Cerebellar cortex (tissue), 1 donor: ENCODE measurements around the gene LCLAT1.
"Not testable (repeated sequence)": the region's sequence is repeated elsewhere in the genome, so short reads cannot be mapped to it uniquely, and the experiment has no call there.

Experiments
- DNase-seq: peaks from one replicate; pipeline ENCODE4 v3.0.0-alpha.2; 2015; ENCODE audit warnings: low spot score

LCLAT1 gene

DNA sequence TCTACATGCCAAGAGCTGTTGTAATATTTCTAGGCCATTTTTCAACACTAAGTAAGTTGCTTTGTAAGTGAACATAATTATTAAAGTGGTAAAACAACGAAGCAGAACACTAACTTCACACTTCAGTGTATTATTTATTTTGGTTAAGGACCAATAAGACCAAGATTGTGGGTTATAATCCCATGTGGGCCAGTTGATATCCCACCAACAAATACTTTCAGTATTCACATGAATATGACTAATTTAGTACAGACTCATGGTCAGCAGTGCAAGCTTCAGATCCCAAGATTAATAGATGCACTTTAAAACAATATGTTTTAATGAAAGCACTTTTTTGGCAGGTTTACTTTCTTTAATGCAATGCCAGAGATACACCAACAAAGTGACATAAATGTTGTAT lies 154.3 kb downstream of the LCLAT1 start:
- DNase-seq, result no peak

DNA sequence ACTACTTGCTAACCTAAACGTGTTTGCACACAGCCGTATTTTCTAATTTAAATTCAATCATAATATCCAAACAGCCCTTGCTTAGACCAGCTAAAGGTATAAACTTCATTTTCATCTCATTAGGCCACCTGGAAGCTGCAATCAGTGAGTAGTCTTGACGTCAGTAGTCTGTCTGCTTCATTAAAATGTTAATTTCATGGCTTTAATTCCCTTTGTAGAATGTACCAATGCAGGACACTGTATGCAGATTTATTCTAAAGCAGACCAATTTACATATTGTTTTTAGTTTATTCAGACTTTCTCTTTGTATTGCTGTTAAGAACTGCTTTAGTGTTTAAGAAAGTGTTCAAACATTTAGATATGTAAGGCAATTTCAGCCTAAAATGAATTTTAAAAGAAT lies 158.2 kb downstream of the LCLAT1 start:
- DNase-seq, result no peak

DNA sequence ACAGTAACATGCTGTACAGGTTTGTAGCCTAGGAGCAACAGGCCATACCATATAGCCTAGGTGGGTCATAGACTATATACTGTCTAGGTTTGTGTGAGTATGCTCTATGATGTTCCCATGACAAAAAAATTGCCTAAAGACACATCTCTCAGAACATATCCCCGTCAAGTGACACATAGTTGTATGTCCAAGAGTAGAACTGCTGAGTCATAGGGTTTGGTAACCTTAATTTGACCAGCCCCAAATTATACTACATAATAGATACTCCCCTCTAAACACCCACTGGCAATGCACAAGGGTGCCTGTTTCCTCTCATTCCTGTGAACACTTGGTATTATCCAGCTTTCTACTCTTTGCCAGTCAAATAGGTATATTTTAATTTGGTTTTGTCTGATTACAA lies 161.6 kb downstream of the LCLAT1 start:
- DNase-seq, result no peak

DNA sequence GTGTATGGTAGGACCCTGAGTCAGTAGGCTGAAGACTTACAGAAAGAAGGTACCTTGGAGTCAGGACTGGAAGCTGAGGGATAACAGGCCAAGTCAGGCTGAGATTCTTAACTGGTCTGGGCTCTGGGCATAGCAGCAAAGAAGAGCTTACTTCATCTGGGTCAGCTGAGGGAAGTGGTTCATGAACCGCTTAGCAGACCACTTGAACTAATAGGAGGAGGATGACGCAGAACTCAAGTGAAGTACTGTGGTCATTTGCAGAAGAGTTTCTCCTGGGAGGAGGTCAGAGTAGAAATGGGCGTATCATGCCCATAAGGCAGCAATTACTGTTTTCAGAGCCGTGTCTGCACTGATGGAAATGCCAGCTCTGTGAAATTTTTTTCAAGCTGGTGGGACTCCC lies 164.5 kb downstream of the LCLAT1 start:
- no peak for DNase-seq

DNA sequence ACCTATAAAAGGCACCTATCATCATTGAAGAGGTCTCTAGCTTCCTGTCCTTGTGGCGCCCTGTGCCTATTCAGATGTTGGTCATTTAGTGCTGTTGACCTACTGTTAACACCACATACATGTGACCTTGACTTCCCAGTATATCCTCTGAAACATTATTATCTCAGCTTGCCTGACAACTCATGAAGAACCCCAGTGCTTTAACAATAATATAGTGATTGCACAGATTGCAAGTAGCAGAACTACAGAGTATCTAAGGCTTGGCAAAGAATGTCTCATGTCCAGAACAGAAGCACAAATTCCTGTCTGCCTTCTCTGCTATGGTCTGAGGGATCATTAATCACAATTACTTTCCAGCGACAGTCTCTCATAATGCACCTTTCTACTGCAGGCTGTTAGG lies 165.3 kb downstream of the LCLAT1 start:
- DNase-seq, result no peak

DNA sequence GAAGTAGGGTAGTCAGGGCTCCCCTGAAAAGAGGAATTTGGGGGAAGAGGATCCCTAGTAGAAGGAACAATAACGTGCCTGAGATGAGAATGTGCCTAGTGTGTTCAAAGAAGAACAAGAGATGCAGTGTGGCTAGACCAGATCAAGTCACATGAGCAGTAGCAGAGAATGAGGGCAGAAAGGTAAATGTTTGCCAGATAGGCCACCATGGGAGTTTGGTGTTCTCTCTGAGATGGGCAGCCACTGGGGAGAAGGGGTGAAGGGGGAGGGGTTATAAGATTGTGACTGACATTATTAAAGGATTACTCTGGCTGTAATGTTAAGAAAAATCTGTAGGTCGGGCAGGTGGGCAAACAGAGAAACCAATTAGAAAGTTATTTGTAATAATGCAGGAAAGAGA lies 166.0 kb downstream of the LCLAT1 start:
- no peak for DNase-seq

DNA sequence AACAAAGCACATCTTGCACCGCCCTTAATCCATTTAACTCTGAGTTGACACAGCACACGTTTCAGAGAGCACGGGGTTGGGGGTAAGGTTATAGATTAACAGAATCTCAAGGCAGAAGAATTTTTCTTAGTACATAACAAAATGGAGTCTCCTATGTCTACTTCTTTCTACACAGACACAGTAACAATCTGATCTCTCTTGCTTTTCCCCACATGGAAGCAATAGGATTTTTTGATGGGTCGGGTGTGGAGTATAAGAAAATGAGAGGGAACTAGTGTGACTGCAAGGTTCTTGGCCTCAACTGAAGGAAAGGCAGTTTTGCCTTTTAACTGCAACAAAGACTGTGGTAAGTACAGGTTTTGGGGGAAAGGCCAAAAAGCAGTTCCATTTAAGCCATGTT lies 167.2 kb downstream of the LCLAT1 start:
- not testable (repeated sequence) for DNase-seq

DNA sequence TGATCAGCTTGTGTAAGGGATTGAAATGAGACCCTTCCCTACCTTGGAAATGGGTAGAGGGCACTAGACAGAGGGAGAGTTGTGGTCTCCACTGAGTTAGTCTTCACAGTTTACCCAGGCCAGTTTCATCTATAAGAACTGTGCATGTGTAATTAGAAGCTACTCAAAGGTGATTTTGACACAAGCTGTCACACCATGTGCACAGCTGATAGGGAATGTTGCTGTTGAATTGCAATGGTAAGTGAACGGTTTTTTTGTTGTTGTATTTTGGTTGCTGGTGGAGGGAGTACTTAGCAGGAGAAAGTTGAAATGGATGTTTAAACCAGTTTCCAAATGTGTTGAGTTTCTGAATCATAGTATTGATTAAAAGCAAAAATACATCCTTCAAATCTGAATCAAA lies 168.9 kb downstream of the LCLAT1 start:
- no peak for DNase-seq

DNA sequence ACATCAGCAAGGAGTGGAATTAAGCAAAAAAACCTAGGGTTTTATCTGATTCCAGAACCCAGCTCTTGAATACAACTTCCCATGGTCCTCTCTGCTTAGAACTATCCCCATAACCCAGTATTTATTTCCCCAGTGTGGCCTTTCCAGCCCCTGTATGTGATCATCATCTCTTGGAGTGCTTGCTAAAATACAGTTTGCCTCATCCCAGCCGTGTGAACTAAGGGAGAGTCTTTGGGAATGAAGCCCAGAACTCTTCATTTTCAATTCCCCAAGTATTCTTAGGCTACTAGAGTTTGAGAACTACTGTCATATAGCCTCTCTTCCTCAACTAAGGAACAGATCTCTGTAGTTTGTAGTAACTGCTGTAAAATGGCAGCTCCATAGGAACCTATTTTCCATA lies 173.1 kb downstream of the LCLAT1 start:
- DNase-seq, result no peak

DNA sequence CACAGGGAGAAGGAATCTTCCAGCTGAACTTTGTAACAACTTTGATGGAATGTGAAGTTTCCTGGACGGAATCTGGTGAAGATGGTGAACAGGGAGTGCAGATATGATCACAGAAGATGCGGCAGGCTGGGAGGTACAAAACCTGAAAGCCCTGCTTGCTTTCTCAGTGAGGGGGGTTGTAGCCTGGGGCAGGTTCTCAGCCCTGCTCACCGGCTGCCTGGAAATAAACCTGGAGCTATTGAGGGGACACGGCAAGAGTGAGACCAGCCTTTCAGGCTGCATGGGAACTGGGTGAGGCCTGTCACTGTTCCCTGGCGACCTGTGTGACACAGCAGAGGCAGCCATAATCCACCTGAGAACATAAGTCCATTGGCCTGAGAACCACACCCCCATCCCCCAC lies 174.8 kb downstream of the LCLAT1 start:
- DNase-seq, result no peak

DNA sequence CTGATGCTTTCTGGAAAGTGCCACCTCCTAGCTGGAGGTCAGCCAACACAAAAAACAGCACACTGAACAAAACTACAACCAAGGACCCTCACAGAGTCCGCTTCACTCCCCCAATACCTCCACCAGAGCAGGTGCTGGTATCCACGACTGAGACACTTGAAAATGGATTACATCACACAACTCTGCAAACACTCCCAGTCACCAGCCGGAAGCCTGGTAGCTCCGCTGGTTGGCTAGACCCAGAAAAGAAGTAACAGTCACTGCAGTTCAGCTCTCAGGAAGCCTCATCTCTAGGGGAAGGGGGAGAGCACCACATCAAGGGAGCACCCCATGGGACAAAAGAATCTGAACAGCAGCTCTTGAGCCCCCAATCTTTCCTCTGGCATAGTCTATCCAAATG lies 175.4 kb downstream of the LCLAT1 start:
- no peak for DNase-seq

DNA sequence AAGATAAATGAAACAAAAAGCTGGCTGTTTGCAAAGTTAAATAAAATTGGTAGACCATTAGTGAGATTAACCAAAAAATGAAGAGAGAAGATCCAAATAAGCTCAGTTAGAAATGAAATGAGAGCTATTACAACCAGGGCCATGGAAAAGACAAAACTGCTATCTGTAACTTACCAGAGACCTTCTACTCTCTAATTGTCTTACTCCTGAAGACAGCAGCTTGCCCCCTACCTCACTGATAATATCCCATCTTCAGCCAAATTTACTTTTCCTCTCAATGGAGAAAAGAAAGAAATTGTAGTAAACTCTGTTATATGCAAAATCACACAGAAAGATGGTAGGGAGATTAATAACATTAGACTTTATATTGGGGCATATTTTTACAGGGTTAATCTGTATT lies 178.2 kb downstream of the LCLAT1 start:
- no peak for DNase-seq

DNA sequence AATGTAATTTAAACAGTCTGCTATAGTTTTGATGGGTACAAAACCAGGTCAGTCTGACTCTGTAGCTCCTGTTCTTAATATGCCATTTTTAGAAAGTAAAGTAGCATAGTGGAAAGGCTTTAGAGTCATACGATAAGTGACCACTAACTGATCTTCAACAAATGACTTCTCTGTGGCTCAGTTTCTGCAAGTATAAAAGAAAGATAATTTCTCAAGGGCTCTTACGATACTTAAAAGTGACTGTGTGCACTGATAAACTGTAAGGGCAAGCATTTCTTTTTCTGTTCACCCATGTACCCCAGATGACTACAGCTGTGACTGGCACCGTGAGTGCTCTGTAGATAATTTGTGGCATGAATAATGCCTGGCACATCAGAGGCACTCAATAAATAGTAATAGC lies 178.7 kb downstream of the LCLAT1 start:
- no peak for DNase-seq

DNA sequence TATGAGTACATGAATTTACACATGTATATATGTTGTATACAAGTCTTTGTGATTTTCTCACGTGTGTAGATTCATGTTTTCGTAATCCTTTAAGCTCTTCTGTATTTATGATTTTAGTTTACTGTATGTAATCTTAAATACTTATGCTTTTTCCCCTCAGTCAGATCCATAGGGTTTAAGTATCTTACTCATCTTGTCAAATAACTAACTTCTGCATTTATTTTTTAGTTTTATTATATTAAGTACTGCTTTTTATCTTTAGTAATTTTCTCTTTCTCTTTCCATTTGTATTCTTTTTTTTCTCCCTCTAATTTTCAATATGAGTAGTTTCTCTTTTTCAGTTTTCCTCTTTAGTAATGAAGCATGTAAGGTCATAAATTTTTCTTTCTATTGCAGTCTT lies 179.4 kb downstream of the LCLAT1 start:
- no peak for DNase-seq

DNA sequence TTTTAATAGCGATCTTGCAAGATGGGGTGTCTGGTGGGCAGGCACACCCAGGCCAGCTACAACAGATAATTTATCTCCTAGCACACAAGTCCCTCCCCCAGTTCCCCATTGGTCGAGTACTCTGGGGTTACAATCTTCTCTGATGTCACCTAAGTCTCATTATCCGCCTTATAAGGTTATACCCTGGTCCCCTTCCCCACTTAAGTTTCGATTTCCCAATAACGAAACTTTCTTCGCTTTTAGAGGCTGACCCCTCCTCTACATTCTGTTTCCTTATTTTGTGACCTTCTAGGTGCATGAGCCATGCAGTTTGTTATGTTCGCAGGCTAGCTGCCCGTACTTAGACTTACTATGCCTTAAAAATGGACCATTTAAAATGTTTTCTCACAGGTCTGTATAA lies 180.1 kb downstream of the LCLAT1 start:
- no peak for DNase-seq

DNA sequence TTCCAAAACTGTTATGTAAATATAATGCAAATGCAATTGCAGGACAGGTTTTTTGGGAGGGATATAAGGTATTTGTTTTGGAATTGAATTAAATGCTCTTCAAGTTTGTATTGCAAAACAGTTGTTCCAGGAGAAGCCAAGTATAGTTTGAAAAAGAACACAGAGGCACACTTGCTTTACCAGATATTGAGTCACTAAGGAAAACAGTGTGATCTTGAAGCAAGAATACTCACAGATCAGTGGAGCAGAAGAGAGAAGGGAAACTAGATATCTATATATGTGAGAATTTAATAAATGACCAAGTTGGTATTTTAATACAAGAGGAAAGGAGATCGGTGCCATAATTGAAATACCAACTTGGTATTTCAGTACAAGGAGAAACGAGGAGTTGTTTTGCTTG lies 181.3 kb downstream of the LCLAT1 start:
- DNase-seq, result no peak

DNA sequence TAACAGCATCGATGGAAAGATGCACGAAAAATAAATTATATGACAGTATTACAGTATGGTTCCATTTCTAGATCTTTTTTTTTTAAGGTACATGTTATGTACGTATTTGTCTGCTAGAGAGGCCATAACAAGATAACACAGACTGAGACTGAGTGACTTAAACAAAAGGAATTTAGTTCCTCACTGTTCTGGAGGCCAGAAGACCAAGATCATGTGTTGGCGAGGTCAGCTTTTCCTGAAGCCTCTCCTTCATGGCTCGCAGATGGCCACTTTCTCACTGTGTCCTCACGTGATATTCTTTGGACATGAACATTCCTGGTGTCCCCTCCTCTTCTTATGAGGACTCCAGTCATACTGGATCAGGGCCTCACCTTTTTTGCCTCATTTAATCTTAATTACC lies 182.8 kb downstream of the LCLAT1 start:
- DNase-seq, result no peak

DNA sequence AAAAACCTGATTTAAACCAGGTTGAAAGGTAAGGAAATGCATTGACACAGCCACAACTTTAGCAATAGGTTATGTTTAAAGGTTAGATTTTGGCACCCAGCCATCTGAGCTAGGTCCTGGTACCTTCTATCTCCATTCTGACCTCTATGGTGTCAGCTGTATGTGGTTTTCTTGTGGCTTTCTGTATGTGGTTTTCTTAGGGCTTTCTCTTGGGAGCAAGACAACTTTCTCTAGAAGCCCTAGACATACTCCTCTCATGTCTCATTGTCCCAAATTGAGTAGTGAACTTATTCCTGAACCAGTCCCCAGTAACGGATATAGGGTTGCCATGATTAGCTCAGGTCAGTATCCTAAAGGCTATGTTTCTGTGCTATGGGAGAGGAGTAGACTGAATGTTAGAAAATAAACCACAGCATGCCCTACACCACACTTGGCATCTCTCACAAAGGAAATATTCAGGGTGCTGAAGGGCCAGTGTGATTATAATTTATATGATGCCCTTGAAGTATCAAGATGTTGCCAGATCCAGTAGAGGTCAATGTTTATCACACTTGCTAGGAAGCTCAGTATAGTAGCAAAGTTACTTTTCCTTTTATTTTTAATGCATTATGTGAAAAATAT lies 184.1 kb downstream of the LCLAT1 start:
- DNase-seq, result no peak

DNA sequence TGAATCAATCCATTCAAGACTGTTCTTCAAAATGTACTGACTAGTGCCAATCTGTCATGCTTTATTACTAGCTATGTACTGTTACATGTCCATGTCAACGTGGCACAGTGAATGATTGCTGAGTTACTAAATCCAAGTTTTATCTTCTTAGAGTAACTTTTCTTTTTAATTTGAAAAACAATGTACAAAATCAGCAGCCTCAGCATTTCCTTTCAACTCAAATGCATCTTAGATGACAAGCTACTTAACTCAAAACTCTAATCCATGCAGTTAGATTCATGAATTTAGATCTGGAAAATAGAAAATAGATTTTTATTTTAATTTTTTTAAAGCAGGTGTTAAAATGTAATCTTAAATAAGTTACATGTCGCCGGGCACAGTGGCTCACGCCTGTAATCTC lies 186.0 kb downstream of the LCLAT1 start:
- no peak for DNase-seq

DNA sequence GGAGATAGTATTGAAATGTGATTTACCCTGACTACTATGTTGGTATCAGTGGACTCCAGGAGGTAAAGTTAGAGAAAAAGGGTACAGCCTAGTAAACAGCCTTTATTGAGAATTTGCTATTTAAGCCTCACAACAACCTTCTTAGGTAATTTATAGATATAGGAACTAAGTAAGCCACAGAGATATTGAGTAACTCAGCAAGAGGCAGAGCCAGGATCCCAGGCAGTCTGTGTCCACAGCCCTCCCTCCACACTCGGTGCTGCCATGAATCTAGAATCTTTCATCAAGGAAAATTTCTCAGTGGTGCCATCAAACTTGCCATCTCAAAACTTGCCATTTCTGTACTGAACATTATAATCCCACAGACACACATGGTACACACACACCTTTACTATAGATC lies 189.3 kb downstream of the LCLAT1 start:
- DNase-seq, result no peak

DNA sequence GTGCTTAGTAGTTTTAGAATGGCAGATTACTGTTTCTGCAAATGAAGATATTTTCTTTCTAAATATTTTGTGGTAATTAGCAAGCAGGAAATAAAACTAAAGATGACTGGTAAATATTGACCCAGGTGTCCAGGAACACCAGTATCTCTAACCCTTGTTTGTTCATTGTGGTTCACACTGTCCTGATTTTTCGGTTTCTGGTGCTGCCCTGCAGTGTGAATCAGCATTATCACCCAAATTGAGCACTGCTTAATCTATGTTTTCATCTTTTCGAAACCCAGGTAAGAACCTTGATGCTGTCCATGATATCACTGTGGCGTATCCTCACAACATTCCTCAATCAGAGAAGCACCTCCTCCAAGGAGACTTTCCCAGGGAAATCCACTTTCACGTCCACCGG lies 192.8 kb downstream of the LCLAT1 start:
- no peak for DNase-seq

DNA sequence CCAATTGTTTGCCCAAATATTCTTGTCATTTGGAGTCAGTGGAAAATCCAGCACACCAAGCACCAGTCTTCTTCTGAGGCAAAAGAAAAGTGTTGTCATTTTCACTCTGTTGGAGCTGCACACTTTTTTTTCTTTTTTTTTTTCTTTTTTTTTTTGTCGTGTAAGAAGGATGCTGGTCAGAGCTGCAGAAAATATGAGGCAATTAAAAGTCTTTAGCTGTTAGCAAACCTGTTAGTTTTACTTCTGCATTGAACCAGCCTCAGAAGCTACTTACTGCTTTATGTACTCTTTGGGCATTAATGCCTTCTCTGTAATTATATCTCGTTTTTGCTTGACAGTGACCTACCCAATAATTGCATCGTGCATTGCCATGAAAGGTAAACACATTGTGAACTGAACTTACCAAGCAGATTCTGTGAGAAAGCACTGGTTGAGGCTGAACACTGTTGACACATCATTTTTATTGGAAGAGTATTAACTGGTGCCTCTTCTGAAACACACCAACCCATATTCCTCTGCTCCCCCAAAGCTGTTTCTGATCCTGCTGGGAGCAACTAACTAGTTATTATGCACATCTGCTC lies 194.8 kb downstream of the LCLAT1 start:
- DNase-seq, result no peak

DNA sequence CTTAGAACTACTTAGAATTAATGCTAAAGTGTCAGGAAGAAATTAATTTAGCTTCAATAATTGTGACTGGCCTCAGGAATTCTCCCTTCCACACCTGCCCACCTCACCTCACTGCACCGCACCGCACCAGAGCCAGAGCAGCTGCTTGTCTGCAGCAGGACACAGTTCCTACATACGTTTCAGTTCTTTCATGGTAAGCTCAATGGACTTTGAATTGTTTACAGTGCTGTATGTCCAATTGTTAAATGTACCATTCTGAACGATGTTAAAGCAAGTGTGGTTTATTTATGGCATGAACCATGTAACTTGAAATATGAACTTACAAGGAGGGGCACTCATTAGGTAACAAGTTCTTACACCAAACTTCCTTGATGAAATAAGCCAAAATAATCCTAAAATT lies 196.0 kb downstream of the LCLAT1 start:
- DNase-seq, result not testable (repeated sequence)

DNA sequence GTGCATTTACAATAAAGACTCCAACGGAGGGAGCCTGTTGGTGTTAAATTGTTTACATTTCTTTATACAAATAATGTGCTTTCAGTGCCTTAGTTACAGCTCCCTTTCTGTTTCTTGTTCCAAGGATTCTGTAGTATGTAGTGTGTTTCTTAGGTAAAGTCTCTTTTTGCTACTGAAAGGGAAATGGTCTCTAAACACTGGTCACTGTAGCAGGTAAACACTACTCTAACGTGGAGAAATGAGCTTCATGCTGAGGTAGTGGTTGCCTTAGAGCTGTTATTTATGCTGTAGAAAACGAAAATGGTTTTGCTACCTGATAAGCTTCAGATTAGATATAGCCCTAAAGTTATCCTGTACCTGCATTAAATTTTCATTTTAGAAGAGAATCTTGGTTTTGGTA lies 196.6 kb downstream of the LCLAT1 start:
- no peak for DNase-seq
